Hematopoietic multipotent progenitor cell (in vitro differentiated cells): ENCODE data around the gene DDR1. TPM values are rescaled to one million over a fixed set of nuclear protein-coding genes. Genes with fewer than 3 reads are reported as not detected.
A peak's percentile ranks its signal among the peaks of the same experiment; 100 is the strongest.
"Not testable (repeated sequence)": the region's sequence is repeated elsewhere in the genome, so short reads cannot be mapped to it uniquely, and the experiment has no call there.

Experiments
- DNase-seq, 3 donors: peaks; one replicate each; pipeline ENCODE4 v3.0.0-alpha.2; 2011 to 2015; ENCODE audit warnings: low read depth in 2 of 3, low spot score in 2 of 3
- total RNA-seq: library from RNA; depleted of rRNA; stranded (reverse); fragments of >200 nt; gene quantifications from one replicate; pipeline ENCODE4 v1.2.3, GENCODE V29; 2012

Gene DDR1
- total RNA-seq, 1 donor = 3.0 TPM

GRCh38 chr6:30852459-30852858 is 31.9 kb upstream of the DDR1 start:
- DNase-seq = not testable (repeated sequence)

- DNase-seq = no peak
Measured at GRCh38 chr6:30854285-30855040, 29.9 kb upstream of the DDR1 start.

GRCh38 chr6:30855429-30856075 is 28.8 kb upstream of the DDR1 start:
- DNase-seq = no peak

GRCh38 chr6:30857112-30857511 is 27.2 kb upstream of the DDR1 start:
- no peak for DNase-seq

- DNase-seq = no peak
Measured at GRCh38 chr6:30857549-30857948, 26.8 kb upstream of the DDR1 start.

- not testable (repeated sequence) for DNase-seq
Measured at GRCh38 chr6:30859726-30860125, 24.6 kb upstream of the DDR1 start.

GRCh38 chr6:30861257-30862048 is 22.9 kb upstream of the DDR1 start:
- DNase-seq = no peak

GRCh38 chr6:30862156-30862875 is 22.0 kb upstream of the DDR1 start:
- no peak for DNase-seq

GRCh38 chr6:30864325-30864724 is 20.0 kb upstream of the DDR1 start:
- DNase-seq = no peak

- DNase-seq = not testable (repeated sequence)
Measured at GRCh38 chr6:30869241-30869749, 15.0 kb upstream of the DDR1 start.

- DNase-seq = no peak
Measured at GRCh38 chr6:30870546-30870945, 13.8 kb upstream of the DDR1 start.

- no peak for DNase-seq
Measured at GRCh38 chr6:30871592-30872183, 12.6 kb upstream of the DDR1 start.

- DNase-seq = no peak
Measured at GRCh38 chr6:30873137-30873640, 11.1 kb upstream of the DDR1 start.

- DNase-seq = not testable (repeated sequence)
Measured at GRCh38 chr6:30873795-30874194, 10.5 kb upstream of the DDR1 start.

- no peak for DNase-seq
Measured at GRCh38 chr6:30875244-30876038, 8.9 kb upstream of the DDR1 start.

GRCh38 chr6:30876039-30876730 is 8.1 kb upstream of the DDR1 start:
- no peak for DNase-seq

GRCh38 chr6:30877419-30878262 is 6.7 kb upstream of the DDR1 start:
- DNase-seq = peak; percentile 50 to 78 (median 74)
